ENCODE data around the gene FAM89A. TPM values are rescaled to one million over a fixed set of nuclear protein-coding genes. Genes with fewer than 3 reads are reported as not detected.
A peak's percentile ranks its signal among the peaks of the same experiment; 100 is the strongest.
"Not testable (repeated sequence)": the region's sequence is repeated elsewhere in the genome, so short reads cannot be mapped to it uniquely, and the experiment has no call there.

FAM89A gene
- total and polyA plus RNA-seq, 2 experiments from 2014 or later = 53.5 to 55.1 TPM

- Histone ChIP-seq H3K4me3 (no peak overlapping the region), H3K27me3 (no peaks in the 10 kb centered on the region), H3K27ac (no peak overlapping the region), H3K9me2 (replicated peaks; ENCODE audit: insufficient read depth) (no peaks in the 10 kb centered on the region), H2AFZ (no peak overlapping the region), H3K4me1 (ENCODE audit: insufficient read depth) (peaks cover 4% of the 10 kb centered on the region), H4K20me1 (ENCODE audit: insufficient read depth, poor library complexity, severe bottlenecking) (no peaks in the 10 kb centered on the region), H3K79me2 (peaks cover 40% of the 10 kb centered on the region), H3K9me3 (ENCODE audit: low read depth) (no peaks in the 10 kb centered on the region), H3K4me2 (no peak overlapping the region), H3K36me3 (replicated peaks; ENCODE audit: insufficient read depth, low read depth) (no peaks in the 10 kb centered on the region)
- no peak for DNase-seq (ENCODE audit: low spot score)
- TF ChIP-seq EZH2 (IDR thresholded peaks at IDR 0.05; ENCODE audit: borderline replicate concordance) (no peak), CTCF (IDR thresholded peaks at IDR 0.05; ENCODE audit: poor library complexity) (no peak), EZH2phosphoT487 (IDR thresholded peaks at IDR 0.05; ENCODE audit: low read depth, severe bottlenecking, unreplicated experiment) (no peak)
- 71% methylated on average over 7 of the region's 7 CpGs for WGBS (ENCODE audit: low lambda C conversion rate, missing lambda C conversion rate)
Measured at GRCh38 chr1:230986976-230987375, 53.1 kb downstream of the FAM89A start.

GRCh38 chr1:230985711-230986110 is 54.3 kb downstream of the FAM89A start:
- 93% methylated on average over 6 of the region's 6 CpGs for WGBS (ENCODE audit: low lambda C conversion rate, missing lambda C conversion rate)
- Histone ChIP-seq H3K27ac (peak overlapping the region; percentile 85), H3K36me3 (replicated peaks; ENCODE audit: insufficient read depth, low read depth) (no peaks in the 10 kb centered on the region)

GRCh38 chr1:230984622-230985515 is 55.2 kb downstream of the FAM89A start:
- WGBS (ENCODE audit: low lambda C conversion rate, missing lambda C conversion rate) = 43% methylated on average over 10 of the region's 10 CpGs

More at GRCh38 chr1:230985711-230986110, 54.3 kb downstream of the FAM89A start:
- Histone ChIP-seq H3K4me2 (peak overlapping the region; percentile 55), H3K79me2 (peaks cover 50% of the 10 kb centered on the region), H3K27me3 (no peaks in the 10 kb centered on the region), H3K9me2 (replicated peaks; ENCODE audit: insufficient read depth) (no peaks in the 10 kb centered on the region), H2AFZ (no peak overlapping the region), H3K4me1 (ENCODE audit: insufficient read depth) (peaks cover 4% of the 10 kb centered on the region), H4K20me1 (ENCODE audit: insufficient read depth, poor library complexity, severe bottlenecking) (no peaks in the 10 kb centered on the region), H3K9me3 (ENCODE audit: low read depth) (no peaks in the 10 kb centered on the region), H3K4me3 (no peak overlapping the region)
- TF ChIP-seq EZH2 (IDR thresholded peaks at IDR 0.05; ENCODE audit: borderline replicate concordance) = no peak
- no peak for TF ChIP-seq CTCF (IDR thresholded peaks at IDR 0.05; ENCODE audit: poor library complexity)
- TF ChIP-seq EZH2phosphoT487 (IDR thresholded peaks at IDR 0.05; ENCODE audit: low read depth, severe bottlenecking, unreplicated experiment) = no peak
- DNase-seq (ENCODE audit: low spot score) = no peak

GRCh38 chr1:230983811-230984210 is 56.2 kb downstream of the FAM89A start:
- H3K79me2 ChIP-seq = peaks cover 56% of the 10 kb centered on the region
- DNase-seq (ENCODE audit: low spot score) = no peak
- no peak for TF ChIP-seq CTCF (IDR thresholded peaks at IDR 0.05; ENCODE audit: poor library complexity)
- TF ChIP-seq EZH2phosphoT487 (IDR thresholded peaks at IDR 0.05; ENCODE audit: low read depth, severe bottlenecking, unreplicated experiment) = no peak
- TF ChIP-seq EZH2 (IDR thresholded peaks at IDR 0.05; ENCODE audit: borderline replicate concordance) = no peak
- H3K4me2 ChIP-seq = no peak overlapping the region
- H3K4me1 ChIP-seq (ENCODE audit: insufficient read depth) = peaks cover 4% of the 10 kb centered on the region
- no peaks in the 10 kb centered on the region for H3K9me3 ChIP-seq (ENCODE audit: low read depth)
- H3K9me2 ChIP-seq (replicated peaks; ENCODE audit: insufficient read depth) = no peaks in the 10 kb centered on the region
- no peaks in the 10 kb centered on the region for H3K36me3 ChIP-seq (replicated peaks; ENCODE audit: insufficient read depth, low read depth)
- H3K27me3 ChIP-seq = no peaks in the 10 kb centered on the region
- no peak overlapping the region for H3K27ac ChIP-seq
- 88% methylated on average over 5 of the region's 5 CpGs for WGBS (ENCODE audit: low lambda C conversion rate, missing lambda C conversion rate)
- H3K4me3 ChIP-seq = no peak overlapping the region
- no peaks in the 10 kb centered on the region for H4K20me1 ChIP-seq (ENCODE audit: insufficient read depth, poor library complexity, severe bottlenecking)
- no peak overlapping the region for H2AFZ ChIP-seq

More at GRCh38 chr1:230984622-230985515, 55.2 kb downstream of the FAM89A start:
- H3K9me3 ChIP-seq (ENCODE audit: low read depth); H3K4me1 ChIP-seq (ENCODE audit: insufficient read depth); H2AFZ ChIP-seq; H4K20me1 ChIP-seq (ENCODE audit: insufficient read depth, poor library complexity, severe bottlenecking); H3K27me3 ChIP-seq; H3K4me3 ChIP-seq; H3K36me3 ChIP-seq (replicated peaks; ENCODE audit: insufficient read depth, low read depth); H3K9me2 ChIP-seq (replicated peaks; ENCODE audit: insufficient read depth): not testable (repeated sequence)
- Histone ChIP-seq H3K79me2 (peaks cover 55% of the 10 kb centered on the region), H3K27ac (peak overlapping the region; percentile 85), H3K4me2 (peak overlapping the region; percentile 55)
- peak; percentile 14 for DNase-seq (ENCODE audit: low spot score)

All from hepatocyte (in vitro differentiated cells).